H9 (cell line): ENCODE measurements around the gene SYNGAP1. TPM values are rescaled to one million over a fixed set of nuclear protein-coding genes. Genes with fewer than 3 reads are reported as not detected.

Source experiments
- DNase-seq: peaks from one replicate; pipeline ENCODE4 v3.0.0-alpha.2; 2017
- H2AFZ ChIP-seq: one replicate; pipeline ENCODE4 v1.6.1; 2013; ENCODE audit warnings: mild to moderate bottlenecking, low read length, control low read depth, moderate library complexity
- H2AK5ac ChIP-seq: 2 replicates; pipeline ENCODE4 v1.6.1; 2013; ENCODE audit warnings: low read length, control low read depth, mixed read lengths; ENCODE audit not compliant: insufficient read length
- H2BK120ac ChIP-seq: one replicate; pipeline ENCODE4 v1.6.1; 2013; ENCODE audit warnings: low read depth, mild to moderate bottlenecking, low read length, control low read depth, inconsistent platforms; ENCODE audit not compliant: poor library complexity, severe bottlenecking
- H2BK12ac ChIP-seq: 2 replicates; pipeline ENCODE4 v1.6.1; 2013; ENCODE audit warnings: low read length, control low read depth, mixed read lengths, low read depth; ENCODE audit not compliant: insufficient read length
- H2BK15ac ChIP-seq: 2 replicates; pipeline ENCODE4 v1.6.1; 2013; ENCODE audit warnings: low read depth, low read length, control low read depth
- H2BK20ac ChIP-seq: one replicate; pipeline ENCODE4 v1.6.1; 2013; ENCODE audit warnings: low read depth, mild to moderate bottlenecking, low read length, control low read depth, inconsistent platforms; ENCODE audit not compliant: poor library complexity, severe bottlenecking
- H2BK5ac ChIP-seq: 2 replicates; pipeline ENCODE4 v1.6.1; 2013; ENCODE audit warnings: low read length, control low read depth, mixed read lengths; ENCODE audit not compliant: insufficient read length
- H3K14ac ChIP-seq: 2 replicates; pipeline ENCODE4 v1.6.1; 2013; ENCODE audit warnings: low read length, control low read depth; ENCODE audit not compliant: insufficient read depth
- H3K18ac ChIP-seq: 2 replicates; pipeline ENCODE4 v1.6.1; 2013; ENCODE audit warnings: low read depth, mild to moderate bottlenecking, mixed read lengths, low read length, control low read depth; ENCODE audit not compliant: insufficient read length
- H3K23ac ChIP-seq: 2 replicates; pipeline ENCODE4 v1.6.1; 2013; ENCODE audit warnings: low read length, control low read depth, mixed read lengths, low read depth; ENCODE audit not compliant: insufficient read length
- H3K23me2 ChIP-seq: 2 replicates; pipeline ENCODE4 v1.6.1; 2013; ENCODE audit warnings: low read depth, mild to moderate bottlenecking, mixed read lengths, low read length, control low read depth; ENCODE audit not compliant: insufficient read length, poor library complexity, severe bottlenecking
- H3K27ac ChIP-seq: 2 replicates; pipeline ENCODE4 v1.5.1; 2013; ENCODE audit warnings: low read length, control low read depth, mixed read lengths, low read depth; ENCODE audit not compliant: insufficient read length
- H3K27me3 ChIP-seq: 2 replicates; pipeline ENCODE4 v1.6.1; 2013; ENCODE audit warnings: low read length, control low read depth, inconsistent platforms; ENCODE audit not compliant: insufficient read depth
- H3K4ac ChIP-seq: 2 replicates; pipeline ENCODE4 v1.6.1; 2013; ENCODE audit warnings: low read depth, mild to moderate bottlenecking, control low read depth, inconsistent platforms, low read length, moderate library complexity
- H3K4me1 ChIP-seq: 2 replicates; pipeline ENCODE4 v1.6.1; 2013; ENCODE audit warnings: low read length, control low read depth, inconsistent platforms; ENCODE audit not compliant: insufficient read depth
- H3K4me2 ChIP-seq: 2 replicates; pipeline ENCODE4 v1.6.1; 2013; ENCODE audit warnings: low read length, control low read depth, mixed read lengths; ENCODE audit not compliant: insufficient read length, insufficient read depth
- H3K56ac ChIP-seq: 2 replicates; pipeline ENCODE4 v1.6.1; 2013; ENCODE audit warnings: low read depth, mild to moderate bottlenecking, mixed read lengths, low read length, control low read depth; ENCODE audit not compliant: insufficient read length
- H3K79me1 ChIP-seq: 2 replicates; pipeline ENCODE4 v1.6.1; 2013; ENCODE audit warnings: low read depth, mild to moderate bottlenecking, moderate library complexity, low read length, control low read depth, inconsistent platforms; ENCODE audit not compliant: insufficient read depth, poor library complexity, severe bottlenecking
- H3K79me2 ChIP-seq: 2 replicates; pipeline ENCODE4 v1.6.1; 2013; ENCODE audit warnings: low read length, control low read depth, inconsistent platforms; ENCODE audit not compliant: insufficient read depth
- H3K9ac ChIP-seq: 2 replicates; pipeline ENCODE4 v1.6.1; 2013; ENCODE audit warnings: low read length, control low read depth, mixed read lengths; ENCODE audit not compliant: insufficient read length; ENCODE audit errors: extremely low read depth
- H3K9me3 ChIP-seq: one replicate; pipeline ENCODE4 v1.6.1; 2013; ENCODE audit warnings: low read depth, low read length, inconsistent platforms; ENCODE audit not compliant: control insufficient read depth
- H3T11ph ChIP-seq: one replicate; pipeline ENCODE4 v1.6.1; 2013; ENCODE audit warnings: mild to moderate bottlenecking, low read length, control low read depth, inconsistent platforms
- H4K20me1 ChIP-seq: one replicate; pipeline ENCODE4 v1.6.1; 2013; ENCODE audit not compliant: control insufficient read depth, insufficient read length, insufficient read depth
- H4K5ac ChIP-seq: 2 replicates; pipeline ENCODE4 v1.6.1; 2013; ENCODE audit warnings: low read depth, mild to moderate bottlenecking, mixed read lengths, low read length, control low read depth; ENCODE audit not compliant: insufficient read length
- H4K8ac ChIP-seq: replicated peaks from 2 replicates; pipeline ENCODE4 v1.6.1; 2013; ENCODE audit warnings: low read length, control low read depth, mixed read lengths, low read depth; ENCODE audit not compliant: insufficient read length
- H4K91ac ChIP-seq: 2 replicates; pipeline ENCODE4 v1.6.1; 2013; ENCODE audit warnings: low read depth, mild to moderate bottlenecking, moderate library complexity, mixed read lengths, low read length, control low read depth; ENCODE audit not compliant: insufficient read length
- H3K27ac Mint-ChIP-seq, 3 experiments: 2 replicates in 2 of 3; 3 replicates in 1 of 3; pipeline ENCODE4 v1.8.0; 2020 to 2021; ENCODE audit warnings: mixed read lengths in 3 of 3, mild to moderate bottlenecking in 1 of 3, moderate library complexity in 1 of 3
- H3K27me3 Mint-ChIP-seq: 2 replicates; pipeline ENCODE4 v1.8.0; 2021; ENCODE audit warnings: low read depth, mild to moderate bottlenecking, moderate library complexity, mixed read lengths
- H3K36me3 Mint-ChIP-seq, 3 experiments: 2 replicates in 2 of 3; 3 replicates in 1 of 3; pipeline ENCODE4 v1.8.0; 2020 to 2021; ENCODE audit warnings: low read depth in 3 of 3, mixed read lengths in 3 of 3; ENCODE audit not compliant: insufficient read depth in 1 of 3
- H3K4me1 Mint-ChIP-seq, 2 experiments: 2 replicates each; pipeline ENCODE4 v1.8.0; 2020; ENCODE audit warnings: mixed read lengths in 2 of 2
- H3K4me3 Mint-ChIP-seq, 2 experiments: 2 replicates in 1 of 2; 3 replicates in 1 of 2; pipeline ENCODE4 v1.8.0; 2020 to 2021; ENCODE audit warnings: mild to moderate bottlenecking in 2 of 2, mixed read lengths in 2 of 2, moderate library complexity in 1 of 2
- H3K9me3 Mint-ChIP-seq, 2 experiments: 2 replicates in 1 of 2; 3 replicates in 1 of 2; pipeline ENCODE4 v1.8.0; 2020; ENCODE audit warnings: mild to moderate bottlenecking in 2 of 2, mixed read lengths in 2 of 2, moderate library complexity in 1 of 2
- CTCF ChIP-seq: fragments of 200-600 bp; sonication (generic); conservative IDR thresholded peaks from 3 replicates; pipeline ENCODE4 v1.8.0; 2021; ENCODE audit warnings: antibody characterized with exemption, mild to moderate bottlenecking
- WGBS: extraction: QIAGEN DNeasy Blood & Tissue Kit; methylation state at CpG from one replicate; pipeline ENCODE4 v1.1.7; 2013; ENCODE audit warnings: missing lambda C conversion rate, low lambda C conversion rate, mixed read lengths; ENCODE audit not compliant: insufficient read length; ENCODE audit errors: extremely low coverage; 5-methylcytosine and 5-hydroxymethylcytosine counted together
- total RNA-seq: library from RNA; stranded (reverse); gene quantifications from 2 replicates; pipeline ENCODE4 v1.2.1, GENCODE V29; 2021

SYNGAP1 gene
- total RNA-seq, 1 experiment from 2014 or later, result 121 TPM

- no peak overlapping the region for H2BK120ac ChIP-seq
- peaks cover 72 to 95% (median 92%) of the 10 kb centered on the region in 3 experiments for H3K36me3 Mint-ChIP-seq
- no peak overlapping the region for H3K4me3 Mint-ChIP-seq
- H4K20me1 ChIP-seq, result no peaks in the 10 kb centered on the region
- no peaks in the 10 kb centered on the region for H3K27me3 ChIP-seq
- H2BK15ac ChIP-seq, result no peak overlapping the region
- no peak overlapping the region for H4K91ac ChIP-seq
- no peaks in the 10 kb centered on the region for H3K4me1 ChIP-seq
- no peak for TF ChIP-seq CTCF
- WGBS, result no CpG with 5 or more reads among the region's 9 CpGs
- H2BK12ac ChIP-seq, result no peak overlapping the region
- no peaks in the 10 kb centered on the region for H3K79me2 ChIP-seq
- no peak overlapping the region for H3T11ph ChIP-seq
- H3K14ac ChIP-seq, result no peak overlapping the region
- H3K4me1 Mint-ChIP-seq, result peaks cover 0 to 3% of the 10 kb centered on the region in 2 experiments; a peak in 1 of 4 replicates
- H3K9ac ChIP-seq, result no peak overlapping the region
- no peak overlapping the region for H3K27ac ChIP-seq
- no peaks in the 10 kb centered on the region for H3K9me3 Mint-ChIP-seq
- no peaks in the 10 kb centered on the region for H3K23me2 ChIP-seq
- no peak overlapping the region for H2BK5ac ChIP-seq
- H3K56ac ChIP-seq, result no peak overlapping the region
- H3K79me1 ChIP-seq, result no peaks in the 10 kb centered on the region
- H4K8ac ChIP-seq, result no peak overlapping the region
- H3K27ac Mint-ChIP-seq, result 0 out of 7 replicates have a peak overlapping the region, but pooled peaks of 1 of the 3 experiments have one; percentile 9
- H2AK5ac ChIP-seq, result no peak overlapping the region
- H4K5ac ChIP-seq, result no peak overlapping the region
- no peak overlapping the region for H3K23ac ChIP-seq
- no peak overlapping the region for H2AFZ ChIP-seq
- no peaks in the 10 kb centered on the region for H3K27me3 Mint-ChIP-seq
- no peak overlapping the region for H3K18ac ChIP-seq
- no peak overlapping the region for H2BK20ac ChIP-seq
- no peaks in the 10 kb centered on the region for H3K9me3 ChIP-seq
- H3K4ac ChIP-seq, result no peak overlapping the region
- no peak for DNase-seq
- no peak overlapping the region for H3K4me2 ChIP-seq
These were observed 21.6 kb downstream of the SYNGAP1 start for GRCh38 chr6:33441457-33441856.
